ENCODE measurements around the gene CCDC12.

CCDC12 gene

GRCh38 chr3:46908294-46908985 lies 68.1 kb downstream of the CCDC12 start:
- Histone ChIP-seq H3K4me3 (ENCODE audit: insufficient read depth, low read length, poor library complexity, severe bottlenecking) (no peak overlapping the region), H3K79me2 (ENCODE audit: insufficient read depth, low read length) (no peaks in the 10 kb centered on the region), H3K9me2 (replicated peaks; ENCODE audit: insufficient read depth, low read length) (no peaks in the 10 kb centered on the region), H2AFZ (ENCODE audit: low read depth, low read length, severe bottlenecking) (no peak overlapping the region), H3K4me2 (ENCODE audit: low read depth, low read length, poor library complexity, severe bottlenecking) (no peak overlapping the region), H3F3A (ENCODE audit: insufficient read depth) (peaks cover 19% of the 10 kb centered on the region), H3K36me3 (ENCODE audit: low read length) (no peaks in the 10 kb centered on the region), H3K9me3 (ENCODE audit: insufficient read depth, low read length) (no peaks in the 10 kb centered on the region), H3K27me3 (ENCODE audit: low read length) (no peaks in the 10 kb centered on the region), H3K9ac (ENCODE audit: low read length) (no peak overlapping the region), H4K20me1 (ENCODE audit: low read depth, low read length) (no peaks in the 10 kb centered on the region), H3K27ac (ENCODE audit: low read depth, low read length) (no peak overlapping the region)
- TF ChIP-seq, protein P1, sequence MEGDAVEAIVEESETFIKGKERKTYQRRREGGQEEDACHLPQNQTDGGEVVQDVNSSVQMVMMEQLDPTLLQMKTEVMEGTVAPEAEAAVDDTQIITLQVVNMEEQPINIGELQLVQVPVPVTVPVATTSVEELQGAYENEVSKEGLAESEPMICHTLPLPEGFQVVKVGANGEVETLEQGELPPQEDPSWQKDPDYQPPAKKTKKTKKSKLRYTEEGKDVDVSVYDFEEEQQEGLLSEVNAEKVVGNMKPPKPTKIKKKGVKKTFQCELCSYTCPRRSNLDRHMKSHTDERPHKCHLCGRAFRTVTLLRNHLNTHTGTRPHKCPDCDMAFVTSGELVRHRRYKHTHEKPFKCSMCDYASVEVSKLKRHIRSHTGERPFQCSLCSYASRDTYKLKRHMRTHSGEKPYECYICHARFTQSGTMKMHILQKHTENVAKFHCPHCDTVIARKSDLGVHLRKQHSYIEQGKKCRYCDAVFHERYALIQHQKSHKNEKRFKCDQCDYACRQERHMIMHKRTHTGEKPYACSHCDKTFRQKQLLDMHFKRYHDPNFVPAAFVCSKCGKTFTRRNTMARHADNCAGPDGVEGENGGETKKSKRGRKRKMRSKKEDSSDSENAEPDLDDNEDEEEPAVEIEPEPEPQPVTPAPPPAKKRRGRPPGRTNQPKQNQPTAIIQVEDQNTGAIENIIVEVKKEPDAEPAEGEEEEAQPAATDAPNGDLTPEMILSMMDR (IDR thresholded peaks at IDR 0.05; ENCODE audit: insufficient read depth, low read length, poor library complexity, severe bottlenecking), result no peak
- no peak for TF ChIP-seq EZH2phosphoT487 (conservative IDR thresholded peaks at IDR 0.05; ENCODE audit: low read length)

GRCh38 chr3:46907960-46908293 lies 68.6 kb downstream of the CCDC12 start:
- Histone ChIP-seq H3K9me3 (ENCODE audit: insufficient read depth, low read length) (no peaks in the 10 kb centered on the region), H3K9me2 (replicated peaks; ENCODE audit: insufficient read depth, low read length) (no peaks in the 10 kb centered on the region), H3K27me3 (ENCODE audit: low read length) (no peaks in the 10 kb centered on the region), H3K4me3 (ENCODE audit: insufficient read depth, low read length, poor library complexity, severe bottlenecking) (no peak overlapping the region), H3K9ac (ENCODE audit: low read length) (no peak overlapping the region), H4K20me1 (ENCODE audit: low read depth, low read length) (no peaks in the 10 kb centered on the region), H3F3A (ENCODE audit: insufficient read depth) (peaks cover 16% of the 10 kb centered on the region), H3K36me3 (ENCODE audit: low read length) (no peaks in the 10 kb centered on the region), H3K4me2 (ENCODE audit: low read depth, low read length, poor library complexity, severe bottlenecking) (no peak overlapping the region), H3K79me2 (ENCODE audit: insufficient read depth, low read length) (no peaks in the 10 kb centered on the region), H2AFZ (ENCODE audit: low read depth, low read length, severe bottlenecking) (no peak overlapping the region), H3K27ac (ENCODE audit: low read depth, low read length) (no peak overlapping the region)
- TF ChIP-seq EZH2phosphoT487 (conservative IDR thresholded peaks at IDR 0.05; ENCODE audit: low read length), result no peak
- TF ChIP-seq, protein P1 (IDR thresholded peaks at IDR 0.05; ENCODE audit: insufficient read depth, low read length, poor library complexity, severe bottlenecking), result no peak

- H3K79me2 ChIP-seq (ENCODE audit: insufficient read depth, low read length), result no peaks in the 10 kb centered on the region
- no peak overlapping the region for H2AFZ ChIP-seq (ENCODE audit: low read depth, low read length, severe bottlenecking)
- no peak for TF ChIP-seq EZH2phosphoT487 (conservative IDR thresholded peaks at IDR 0.05; ENCODE audit: low read length)
- TF ChIP-seq, protein P1 (IDR thresholded peaks at IDR 0.05; ENCODE audit: insufficient read depth, low read length, poor library complexity, severe bottlenecking), result no peak
- no peaks in the 10 kb centered on the region for H3K36me3 ChIP-seq (ENCODE audit: low read length)
- H3K4me3 ChIP-seq (ENCODE audit: insufficient read depth, low read length, poor library complexity, severe bottlenecking), result no peak overlapping the region
- H3K9me3 ChIP-seq (ENCODE audit: insufficient read depth, low read length), result no peaks in the 10 kb centered on the region
- H4K20me1 ChIP-seq (ENCODE audit: low read depth, low read length), result no peaks in the 10 kb centered on the region
- H3F3A ChIP-seq (ENCODE audit: insufficient read depth), result peaks cover 10% of the 10 kb centered on the region; the same call in 1 of the 2 replicates
- H3K27me3 ChIP-seq (ENCODE audit: low read length), result no peaks in the 10 kb centered on the region
- no peak overlapping the region for H3K27ac ChIP-seq (ENCODE audit: low read depth, low read length)
- H3K9ac ChIP-seq (ENCODE audit: low read length), result no peak overlapping the region
- H3K4me2 ChIP-seq (ENCODE audit: low read depth, low read length, poor library complexity, severe bottlenecking), result no peak overlapping the region
- no peaks in the 10 kb centered on the region for H3K9me2 ChIP-seq (replicated peaks; ENCODE audit: insufficient read depth, low read length)
Observed at GRCh38 chr3:46907271-46907670, 69.3 kb downstream of the CCDC12 start.

Data from SU-DHL-6 (cell line).